ENCODE results near the gene PDE8A.
"Not testable (repeated sequence)": the region's sequence is repeated elsewhere in the genome, so short reads cannot be mapped to it uniquely, and the experiment has no call there.

The PDE8A gene

DNA sequence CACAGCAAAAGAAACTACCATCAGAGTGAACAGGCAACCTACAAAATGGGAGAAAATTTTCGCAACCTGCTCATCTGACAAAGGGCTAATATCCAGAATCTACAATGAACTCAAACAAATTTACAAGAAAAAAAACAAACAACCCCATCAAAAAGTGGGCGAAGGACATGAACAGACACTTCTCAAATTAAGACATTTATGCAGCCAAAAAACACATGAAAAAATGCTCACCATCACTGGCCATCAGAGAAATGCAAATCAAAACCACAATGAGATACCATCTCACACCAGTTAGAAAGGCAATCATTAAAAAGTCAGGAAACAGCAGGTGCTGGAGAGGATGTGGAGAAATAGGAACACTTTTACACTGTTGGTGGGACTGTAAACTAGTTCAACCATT, 30.1 kb downstream of the PDE8A start:
- DNase-seq = not testable (repeated sequence)

DNA sequence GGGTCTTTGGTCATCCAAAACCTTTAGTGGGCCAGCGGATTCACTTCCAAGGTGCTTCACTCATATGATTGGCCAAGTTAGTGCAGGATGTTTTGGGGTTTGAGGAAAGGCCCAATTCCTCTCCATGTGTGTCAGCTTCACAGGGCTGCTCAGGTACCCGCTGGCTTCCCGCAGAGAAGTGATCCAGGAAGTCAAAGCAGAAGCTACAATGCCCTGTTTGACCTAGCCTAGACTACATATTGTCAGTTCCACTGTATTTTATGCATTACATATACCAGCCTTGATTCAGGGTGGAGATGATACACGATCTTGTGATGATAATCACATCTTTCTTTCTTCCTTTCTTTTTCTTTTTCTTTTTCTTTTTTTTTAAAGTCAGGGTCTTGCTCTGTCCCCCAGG, 32.1 kb downstream of the PDE8A start:
- no peak for DNase-seq

DNA sequence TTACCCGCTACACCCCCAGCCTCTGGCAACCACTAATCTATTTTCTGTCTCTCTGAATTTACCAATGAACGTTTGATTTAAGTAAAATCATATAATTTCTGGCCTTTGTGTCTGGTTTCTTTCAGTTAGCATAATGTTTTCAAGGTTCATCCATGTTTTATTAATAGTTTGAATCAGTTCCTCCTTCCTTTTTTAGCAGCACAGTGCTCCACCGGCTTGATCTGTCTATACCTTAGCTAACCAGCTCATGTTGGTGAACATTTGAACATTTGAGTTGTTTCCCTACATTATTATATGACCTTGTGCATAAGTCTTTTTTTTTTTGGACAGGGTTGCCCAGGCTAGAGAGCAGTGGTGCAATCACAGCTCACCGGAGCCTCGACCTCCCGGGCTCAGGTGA, 33.3 kb downstream of the PDE8A start:
- DNase-seq = no peak

DNA sequence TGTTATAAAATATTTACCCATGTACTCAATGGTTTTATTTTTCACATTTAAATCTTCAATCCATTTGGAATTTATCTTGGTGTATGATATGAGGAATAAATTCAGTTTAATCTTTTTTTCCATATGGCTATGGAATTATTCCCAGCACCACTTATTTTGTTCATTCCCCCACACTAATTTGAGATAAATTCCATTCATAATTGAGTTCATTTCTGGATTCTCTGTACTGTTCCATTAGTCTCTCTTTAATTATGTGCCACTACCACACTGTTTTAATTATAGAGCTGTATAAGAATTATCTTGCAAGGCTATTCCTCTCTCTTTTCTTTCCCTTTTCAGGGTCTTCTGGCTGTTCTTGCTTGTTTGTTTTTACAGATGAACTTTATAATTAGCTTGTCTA, 34.6 kb downstream of the PDE8A start:
- no peak for DNase-seq

DNA sequence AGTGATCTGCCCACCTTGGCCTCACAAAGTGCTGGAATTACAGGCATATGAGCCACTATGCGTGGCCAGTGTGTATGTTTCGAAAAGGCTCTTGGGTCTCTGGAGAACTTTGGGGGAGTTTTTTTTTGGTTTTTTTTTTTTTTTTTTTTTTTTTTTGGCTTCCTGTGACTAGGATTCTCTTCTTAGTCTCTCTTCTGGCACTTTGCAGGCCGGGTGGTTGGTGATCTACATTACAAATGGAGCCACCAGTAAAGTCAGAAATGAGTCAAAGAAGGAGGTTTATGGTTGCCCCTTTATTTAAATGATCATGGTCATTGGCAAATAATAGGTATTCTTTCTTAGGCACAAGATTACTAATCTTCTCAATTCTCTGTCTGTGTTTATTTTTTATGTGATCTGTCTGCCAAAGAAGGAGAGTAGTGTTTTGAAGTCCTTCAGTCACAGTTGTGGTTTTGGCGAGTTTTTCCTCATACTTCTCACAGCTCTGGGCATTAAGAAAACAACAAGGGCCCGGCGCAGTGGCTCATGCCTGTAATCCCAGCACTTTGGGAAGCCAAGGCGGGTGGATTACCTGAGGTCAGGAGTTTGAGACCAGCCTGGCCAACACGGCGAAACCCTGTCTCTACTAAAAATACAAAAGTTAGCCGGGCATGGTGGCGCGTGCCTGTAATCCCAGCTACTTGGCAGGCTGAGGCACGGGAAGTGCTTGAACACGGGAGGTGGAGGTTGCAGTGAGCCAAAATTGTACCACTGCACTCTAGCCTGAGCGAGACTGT, 38.3 kb downstream of the PDE8A start:
- no peak for DNase-seq

DNA sequence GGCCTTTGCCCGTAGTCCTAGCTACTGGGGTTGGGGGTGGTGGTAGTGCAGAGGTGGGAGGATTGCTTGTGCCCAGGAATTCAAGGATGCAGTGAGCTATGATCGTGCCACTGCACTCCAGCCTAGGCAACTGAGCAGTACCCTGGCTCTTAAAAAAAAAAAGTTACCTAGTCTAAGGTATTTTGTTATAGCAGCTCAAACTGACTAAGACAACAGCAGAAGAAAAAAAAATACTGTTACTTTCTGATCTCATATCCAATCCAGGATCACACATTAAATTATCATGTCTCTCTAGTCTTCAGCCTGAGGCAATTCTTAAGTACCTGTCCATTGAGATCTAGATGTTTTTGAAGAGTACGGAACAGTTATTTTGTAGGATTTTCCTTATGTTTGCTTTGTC, 39.8 kb downstream of the PDE8A start:
- no peak for DNase-seq

DNA sequence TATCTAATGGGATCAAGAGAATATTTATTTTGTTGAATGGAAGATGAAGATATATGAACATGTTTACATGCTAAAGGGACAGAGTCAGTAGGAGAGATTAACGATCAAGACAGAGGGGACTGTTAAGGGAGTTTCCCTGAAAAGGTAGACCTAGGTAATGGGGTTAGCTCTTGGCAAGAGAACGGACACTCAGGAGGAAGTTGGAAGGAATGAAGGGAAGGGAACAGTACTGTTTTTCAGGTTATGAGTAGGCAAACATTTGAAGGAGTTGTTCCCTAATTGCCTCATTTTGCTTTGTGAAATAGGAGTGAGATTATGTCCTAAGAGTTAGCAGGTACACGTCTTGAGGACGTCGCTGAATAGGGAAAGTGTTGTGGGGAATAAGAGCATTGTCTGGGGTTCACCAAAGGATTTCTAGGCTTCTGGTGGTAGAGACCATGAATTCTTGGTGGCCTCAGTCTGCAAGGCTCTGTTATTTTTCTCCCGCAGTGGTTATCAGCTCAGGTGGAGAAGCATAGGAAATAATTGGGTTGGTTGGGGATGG, 41.3 kb downstream of the PDE8A start:
- DNase-seq = no peak

DNA sequence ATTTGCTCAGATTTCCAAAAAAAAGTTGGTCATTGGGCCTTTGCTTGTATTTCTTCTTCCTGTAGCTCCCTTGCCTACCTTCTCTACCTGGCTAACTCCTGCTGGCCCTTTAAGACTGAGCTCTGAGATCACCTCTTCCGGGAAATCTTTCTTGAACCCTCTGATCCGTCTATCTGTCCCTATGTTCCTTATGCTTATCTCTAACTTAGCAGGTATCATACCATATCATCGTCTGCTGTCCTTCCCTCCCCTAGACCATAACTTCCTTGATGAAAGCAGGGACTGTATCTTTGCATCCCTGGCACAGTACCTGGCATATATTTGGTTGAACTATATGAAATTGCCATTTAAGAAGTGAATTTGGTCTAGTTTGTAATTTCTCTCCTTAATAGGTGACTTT, 42.3 kb downstream of the PDE8A start:
- DNase-seq = no peak

DNA sequence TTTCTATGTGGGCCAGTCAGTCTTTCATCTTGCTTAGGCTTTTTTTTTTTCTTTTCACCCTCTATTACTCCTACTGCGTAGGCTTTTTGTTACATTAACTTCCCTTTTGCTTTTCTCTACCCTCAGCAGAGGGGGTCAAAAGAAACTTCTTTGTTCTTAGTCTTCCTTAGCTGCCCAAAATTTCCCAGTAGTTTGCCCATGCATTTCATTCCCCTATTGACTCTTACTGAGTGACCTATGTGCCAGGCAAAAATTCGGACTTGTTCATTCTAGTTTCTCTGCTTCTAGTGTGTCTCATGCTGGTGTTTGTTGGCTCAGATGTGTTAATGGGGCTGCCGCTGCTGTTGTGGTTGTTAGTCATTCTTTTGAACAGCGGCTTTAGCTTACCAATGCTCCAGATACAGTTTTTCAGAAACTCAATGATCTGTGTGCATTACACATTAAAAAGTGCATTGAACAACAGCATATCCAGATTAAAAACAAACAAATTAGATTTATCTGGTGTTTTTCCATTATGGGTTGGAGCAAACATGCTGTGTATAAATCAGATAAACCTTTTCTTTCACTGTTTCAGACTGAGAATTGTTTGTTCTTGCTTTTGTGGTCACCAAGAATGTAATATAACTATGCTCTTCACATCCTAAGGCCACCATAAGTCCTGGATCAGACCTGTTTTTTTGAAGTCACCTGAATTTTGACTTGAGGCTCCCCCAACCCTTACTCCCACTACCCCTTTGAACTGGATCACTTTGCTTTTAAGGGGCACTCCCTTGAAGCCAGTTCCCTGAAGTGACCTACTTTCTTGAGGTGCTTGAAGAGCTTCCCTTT, 43.1 kb downstream of the PDE8A start:
- DNase-seq = no peak

DNA sequence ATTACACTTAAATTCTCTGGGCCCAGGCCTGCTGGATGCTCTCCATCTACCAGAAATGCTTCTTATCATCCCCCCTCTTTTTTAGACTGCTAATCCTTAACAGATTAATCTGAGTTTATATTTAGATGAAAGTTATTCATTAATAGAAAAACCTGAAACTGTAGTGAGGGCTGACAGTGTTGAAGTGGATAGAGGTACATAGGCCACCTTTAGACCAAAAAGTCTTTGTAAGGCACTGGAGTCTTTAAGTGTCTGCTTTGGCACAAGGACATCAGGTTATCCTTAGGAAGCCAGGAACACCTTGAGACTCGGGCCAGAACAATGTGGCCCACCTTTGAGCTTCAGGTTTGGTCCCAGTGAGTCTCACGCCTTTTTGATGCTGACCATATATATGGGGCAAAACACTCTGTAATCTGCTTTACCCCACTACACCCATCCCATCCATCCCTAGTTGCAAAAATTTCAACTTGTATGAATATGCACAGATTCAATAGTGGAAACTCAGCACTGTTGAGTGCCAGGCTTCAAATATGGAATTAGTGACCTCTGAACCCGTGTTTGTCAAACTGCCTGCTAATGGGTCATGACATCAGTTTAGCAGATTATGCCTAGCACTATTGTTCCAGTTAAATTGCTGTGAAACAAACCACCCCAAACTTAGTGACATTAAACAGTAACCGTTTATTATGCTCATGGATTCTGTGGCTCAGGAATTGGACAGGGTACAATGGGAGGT, 44.0 kb downstream of the PDE8A start:
- DNase-seq = no peak

DNA sequence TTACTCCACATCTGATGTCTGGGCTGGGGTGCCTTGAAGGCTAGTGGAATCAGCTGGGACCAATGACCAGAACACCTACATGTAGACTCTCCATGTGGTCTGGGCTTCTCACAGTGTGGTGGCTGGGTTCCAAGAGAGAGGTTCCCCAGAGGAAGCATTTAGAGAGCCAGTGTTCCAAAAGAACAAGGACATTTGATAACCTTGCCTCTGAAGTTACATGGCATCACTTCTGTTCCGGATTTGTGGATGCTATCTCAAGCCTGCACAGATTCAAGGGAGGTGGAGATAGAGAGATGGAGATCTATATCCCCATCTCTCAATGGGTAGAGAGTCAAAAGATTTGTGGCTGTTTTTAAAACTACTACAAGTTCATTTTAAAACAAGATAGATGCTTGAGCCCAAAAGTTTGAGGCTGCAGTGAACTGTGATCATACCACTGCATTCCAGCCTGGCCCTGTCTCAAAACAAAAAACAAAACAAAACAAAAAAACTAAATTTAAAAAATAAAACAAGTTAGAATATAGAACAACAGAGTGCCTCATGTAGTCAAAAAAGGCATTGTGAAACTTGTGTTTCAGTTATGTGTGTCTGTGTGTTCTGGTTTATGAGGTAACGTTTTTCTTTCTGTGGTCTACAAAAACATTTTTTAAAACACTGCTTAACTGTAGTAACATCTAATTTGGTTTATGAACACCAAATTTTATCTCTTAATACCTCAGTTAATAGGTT, 44.8 kb downstream of the PDE8A start:
- DNase-seq = no peak

DNA sequence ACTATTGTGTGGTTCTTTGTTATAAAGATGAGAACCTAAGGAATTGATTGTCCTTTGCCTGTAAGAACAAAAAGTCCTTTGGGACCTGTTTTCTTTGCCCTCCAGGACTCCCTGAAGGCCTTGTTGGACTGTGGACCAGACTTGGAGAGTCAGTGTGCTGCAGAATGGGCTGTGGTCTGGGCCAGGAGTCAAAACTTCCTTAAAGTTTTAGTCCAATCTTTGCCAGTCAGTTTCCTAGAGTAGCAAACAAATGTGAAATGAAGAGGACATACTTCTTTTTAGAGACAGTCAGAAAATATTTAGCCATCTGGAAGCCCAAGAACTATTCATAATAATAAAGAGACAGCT, 45.4 kb downstream of the PDE8A start:
- DNase-seq = no peak

DNA sequence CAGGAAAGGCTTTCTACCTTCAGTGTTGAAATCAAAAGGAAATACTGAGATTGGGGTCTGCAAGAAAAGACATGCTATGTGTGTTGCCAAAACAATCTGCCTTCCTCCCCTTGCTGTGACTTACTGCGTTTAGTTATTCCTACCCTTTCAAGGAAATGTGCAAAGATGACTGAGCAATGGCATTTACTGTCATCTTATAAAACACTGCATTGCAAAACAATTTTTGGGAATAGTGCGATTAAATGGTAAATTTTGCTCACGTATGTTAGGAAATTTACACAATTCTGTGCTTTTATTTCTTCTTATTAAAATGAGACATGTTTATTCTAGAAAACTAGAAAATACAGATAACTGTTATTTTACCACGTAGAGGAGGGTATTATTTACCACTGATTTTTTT, 45.8 kb downstream of the PDE8A start:
- DNase-seq = no peak

DNA sequence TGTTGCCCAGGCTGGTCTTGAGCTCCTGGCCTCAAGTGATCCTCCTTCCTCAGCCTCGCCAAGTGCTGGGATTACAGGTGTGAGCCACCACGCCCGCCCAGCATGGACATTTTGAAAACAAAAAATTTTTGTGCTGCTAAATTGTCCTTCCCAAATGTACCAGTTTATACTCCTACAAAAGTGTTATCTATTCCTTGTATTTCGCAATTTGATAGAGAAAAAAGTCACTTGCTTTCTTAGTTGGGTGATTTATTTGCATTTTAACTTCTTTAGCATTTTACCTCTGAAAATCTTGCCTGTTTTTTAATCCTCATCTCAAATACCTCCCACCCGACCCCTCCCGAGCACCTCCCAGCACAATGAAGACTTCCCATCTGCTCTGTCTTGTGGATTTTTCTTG, 46.8 kb downstream of the PDE8A start:
- DNase-seq = no peak

DNA sequence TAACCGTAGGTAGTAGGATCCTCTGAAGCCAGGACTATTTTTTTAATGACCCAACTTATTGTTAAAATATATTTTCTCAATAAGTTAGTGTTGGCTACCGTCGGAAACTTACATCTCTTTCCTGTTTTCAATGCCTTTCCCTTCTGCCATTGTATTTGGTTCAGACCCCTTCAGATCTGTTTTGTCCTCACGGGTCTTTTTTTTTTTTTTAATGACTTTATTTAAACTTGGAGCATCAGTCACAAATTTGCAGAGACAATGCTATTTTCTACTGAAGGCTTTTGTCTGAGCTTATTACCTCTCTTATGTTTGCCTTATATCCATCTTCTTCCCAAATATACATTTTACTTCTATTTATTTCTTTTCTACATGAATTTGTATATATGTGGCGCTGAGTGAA, 47.6 kb downstream of the PDE8A start:
- DNase-seq = no peak

DNA sequence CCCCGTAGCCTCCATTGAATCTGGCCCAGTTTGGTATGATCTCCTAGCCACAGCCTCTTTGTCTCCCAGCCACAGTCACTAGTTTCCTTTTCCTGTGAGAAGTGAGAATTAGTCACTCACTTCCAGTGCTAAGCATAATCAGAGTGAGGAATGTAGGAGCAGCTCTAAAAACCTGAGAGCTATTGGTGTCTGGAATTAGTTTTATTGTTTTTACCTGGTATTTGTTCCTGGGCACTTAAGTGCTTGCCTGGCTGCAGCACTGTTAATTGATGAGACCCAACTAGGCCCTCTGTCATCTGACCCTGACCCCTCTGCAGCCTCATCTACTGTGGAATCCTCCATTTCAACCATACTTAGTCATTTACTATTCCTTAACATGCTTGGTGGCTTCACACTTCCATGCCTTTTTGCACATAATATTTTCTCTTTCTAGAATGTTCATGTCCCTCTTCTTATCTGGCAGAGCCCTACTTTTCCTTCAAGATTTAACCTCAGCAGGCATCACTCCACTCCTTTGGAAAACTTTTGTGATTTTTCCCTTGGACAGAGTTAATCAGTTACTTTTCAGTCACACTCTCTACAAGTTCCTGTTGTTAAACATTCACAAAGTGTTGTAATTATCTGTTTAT, 48.8 kb downstream of the PDE8A start:
- no peak for DNase-seq

DNA sequence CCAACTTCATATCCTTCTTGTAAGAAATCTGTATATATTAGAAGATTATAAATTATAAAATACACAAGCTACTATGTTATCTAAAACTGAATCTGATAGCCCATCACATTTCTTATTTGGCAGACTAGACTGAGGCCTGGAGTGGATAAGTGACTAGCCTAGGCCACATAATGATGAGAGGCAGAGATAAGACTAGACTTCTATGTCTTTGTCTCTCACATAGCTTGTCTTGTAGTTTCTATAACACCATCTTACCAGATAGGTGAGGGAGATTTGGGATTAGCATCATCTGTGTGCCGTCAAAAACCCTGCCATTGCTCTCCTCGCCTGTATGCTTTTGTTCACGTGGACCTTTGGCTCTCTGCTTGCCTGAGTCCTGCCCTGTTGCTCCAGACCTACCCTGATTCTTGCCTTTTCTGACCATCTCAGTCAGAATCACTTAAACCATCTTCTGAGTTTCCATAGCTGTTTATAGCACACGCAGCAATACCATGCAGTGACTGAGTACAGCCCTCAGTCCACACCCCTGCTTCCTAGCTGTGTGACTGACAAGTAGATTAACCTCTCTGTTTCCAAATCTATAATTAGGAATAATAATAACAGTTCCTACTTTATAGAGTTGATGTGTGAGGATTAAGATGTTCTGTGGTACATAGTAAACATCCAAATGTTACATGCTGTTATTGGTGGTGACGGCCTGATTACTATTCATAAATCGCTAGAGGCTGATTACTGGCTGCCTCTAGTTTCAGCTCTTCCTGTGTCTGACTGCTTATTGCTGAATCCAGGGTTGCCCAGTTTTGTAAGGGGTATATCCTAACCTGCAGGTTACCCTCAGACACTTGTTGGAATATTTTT, 49.7 kb downstream of the PDE8A start:
- no peak for DNase-seq

DNA sequence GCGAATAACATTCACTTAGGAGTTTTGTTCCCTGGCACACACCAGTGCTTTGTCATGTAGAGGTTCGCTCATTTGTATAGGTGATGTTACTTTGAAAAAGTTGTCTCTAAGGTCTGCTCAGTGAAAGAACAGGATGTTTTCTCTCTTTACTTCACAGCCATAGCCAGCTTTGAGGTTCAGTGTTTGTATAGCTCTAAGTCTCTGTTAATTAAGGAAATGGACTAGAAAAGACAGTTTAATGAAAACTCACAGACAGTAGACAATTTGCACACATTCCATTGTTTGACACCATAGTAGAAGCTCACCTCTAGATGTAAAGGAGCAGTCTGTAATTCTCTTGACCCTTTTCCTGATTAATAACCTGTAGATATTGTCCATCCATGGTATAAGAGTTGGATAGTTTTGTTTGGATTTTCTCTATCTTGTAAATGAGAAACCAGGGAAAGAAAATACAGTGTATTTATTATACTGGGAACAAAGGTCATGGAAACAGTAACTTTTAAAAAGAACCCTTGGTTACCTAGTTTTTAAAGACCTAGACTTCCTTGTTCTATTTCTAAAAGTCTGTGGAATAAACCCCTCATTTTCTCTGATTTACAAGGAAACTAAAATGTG, 50.4 kb downstream of the PDE8A start:
- DNase-seq = no peak

DNA sequence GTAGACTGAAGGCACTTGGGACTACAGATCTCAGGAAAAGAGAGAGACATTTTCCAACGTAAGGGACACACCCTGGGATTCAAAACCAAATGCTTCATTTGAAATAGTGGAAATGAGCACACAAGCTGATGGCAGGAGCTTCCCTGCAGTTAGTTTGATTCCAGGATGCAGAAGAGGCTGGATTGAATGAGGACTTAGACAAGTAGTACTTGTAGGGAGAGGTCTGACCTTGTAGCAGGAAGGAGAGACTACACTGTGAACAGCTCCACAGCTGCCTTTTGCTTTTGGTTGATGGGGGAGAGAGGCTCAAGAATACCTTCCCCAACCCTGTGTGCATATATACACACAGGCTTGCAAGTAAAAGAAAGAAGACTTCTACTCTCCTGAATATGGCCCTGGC, 51.5 kb downstream of the PDE8A start:
- no peak for DNase-seq

DNA sequence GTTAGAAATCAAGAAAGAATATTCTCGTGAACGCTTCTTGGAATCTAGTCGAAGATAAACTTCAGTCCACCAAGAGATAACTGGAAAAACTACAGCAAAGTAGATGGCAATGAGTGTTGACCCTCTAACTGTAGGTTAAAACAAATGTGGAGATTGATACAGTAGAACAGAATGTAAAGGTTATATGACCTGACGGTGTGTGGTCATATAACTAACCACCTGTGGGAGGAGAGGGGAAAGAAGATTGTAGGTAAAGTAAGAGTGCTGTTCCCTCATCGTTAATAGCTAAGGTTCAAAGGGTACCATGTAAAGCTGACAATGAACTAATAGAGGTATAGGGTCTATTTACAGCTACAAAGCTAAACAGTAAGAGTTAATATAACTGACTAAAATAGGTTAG, 52.6 kb downstream of the PDE8A start:
- DNase-seq = no peak

DNA sequence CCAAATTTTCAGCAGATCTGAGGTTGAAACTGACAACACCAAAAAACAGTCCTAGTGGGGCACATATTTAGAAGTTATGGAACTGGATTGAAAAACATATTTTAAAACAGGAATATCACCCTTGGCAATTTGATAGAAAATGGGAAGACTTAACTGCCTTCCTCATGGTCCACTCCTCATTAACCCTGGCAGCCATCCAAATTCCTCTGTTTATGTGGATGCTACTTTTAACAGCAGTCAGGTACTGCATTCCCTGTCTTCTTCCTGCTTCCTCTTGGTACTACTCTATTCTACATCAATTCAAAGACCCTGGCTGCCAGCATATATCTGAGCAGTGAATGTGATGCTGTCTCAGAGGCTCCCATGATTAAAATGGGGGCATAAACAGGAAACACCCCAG, 54.3 kb downstream of the PDE8A start:
- no peak for DNase-seq

All from CD4-positive, alpha-beta T cell treated with Interleukin-4 for 1 hour (primary cell).